Measurements from ENCODE around the gene BICC1. TPM values are rescaled to one million over a fixed set of nuclear protein-coding genes. Genes with fewer than 3 reads are reported as not detected.

BICC1 gene
- total RNA-seq, 3 donors from 2014 or later: not detected

DNA sequence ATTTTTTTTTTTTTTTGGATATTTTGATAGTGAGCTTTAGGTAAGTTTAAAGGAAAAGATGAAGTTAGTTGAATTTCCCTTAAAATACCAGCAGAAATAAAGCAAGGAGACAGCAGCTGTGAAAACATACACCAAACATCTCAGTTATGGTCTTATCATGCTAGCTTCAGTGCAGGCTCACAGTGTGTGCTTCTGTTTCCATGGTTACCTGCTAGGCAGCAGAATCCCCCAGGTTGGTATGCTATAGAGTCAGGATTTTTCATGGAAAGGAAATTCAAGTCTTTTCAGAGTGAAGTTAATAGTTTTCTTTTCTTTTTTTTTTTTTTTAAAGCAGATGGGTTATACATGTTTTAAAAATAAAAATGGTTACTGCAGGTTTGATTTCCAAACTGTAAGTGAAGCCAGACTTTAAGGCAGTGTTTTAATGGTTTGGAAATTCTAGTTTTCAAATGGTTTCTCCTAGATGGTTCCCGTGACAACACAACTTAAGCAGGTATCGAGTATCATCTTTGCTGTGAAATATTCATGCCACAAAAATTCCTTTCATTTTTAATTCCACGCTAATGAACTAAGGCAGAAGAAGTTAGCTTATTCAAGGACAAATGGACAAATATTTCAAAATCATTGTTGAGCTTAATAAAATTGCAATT lies 230.9 kb downstream of the BICC1 start:
- no peak for ATAC-seq
- no peaks in the 10 kb centered on the region for H3K27me3 Mint-ChIP-seq (ENCODE audit: low read depth)

DNA sequence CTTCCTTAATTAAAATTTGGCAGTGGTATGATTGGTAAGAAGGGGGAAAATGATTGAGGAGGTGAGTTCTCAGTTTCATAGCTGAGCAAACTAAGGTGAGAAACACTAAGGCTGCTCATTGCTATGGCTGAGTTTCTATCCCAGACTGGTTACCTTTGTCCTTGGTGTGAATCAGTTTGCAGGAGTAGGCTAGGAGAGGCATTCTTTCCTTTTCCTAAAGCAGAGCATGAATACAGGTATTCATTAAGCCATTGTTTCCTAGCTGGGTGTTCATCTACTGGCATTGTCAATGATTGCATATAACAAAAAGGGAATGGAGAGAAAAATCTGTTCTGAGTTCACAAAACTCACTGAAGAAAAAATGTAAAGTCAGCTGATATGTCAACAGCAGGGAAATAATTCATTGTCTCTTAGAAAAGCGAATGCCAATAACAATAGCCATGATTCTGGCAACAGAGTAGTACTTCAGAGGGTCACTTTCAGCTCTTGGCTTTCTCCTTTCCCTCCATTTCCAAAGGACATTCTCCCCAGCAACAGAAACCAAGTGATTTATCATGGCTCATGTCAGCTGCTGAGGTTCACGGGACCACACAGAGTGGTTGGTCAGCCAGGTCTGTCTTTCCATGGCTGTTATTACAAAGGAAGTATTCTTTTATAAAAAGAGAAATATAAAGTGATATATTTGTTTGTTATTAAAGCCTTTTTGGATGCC lies 234.0 kb downstream of the BICC1 start:
- Mint-ChIP-seq H3K4me1 (ENCODE audit: low read depth) (no peaks in the 10 kb centered on the region), H3K27me3 (ENCODE audit: low read depth) (no peaks in the 10 kb centered on the region), H3K4me3 (no peak overlapping the region), H3K9me3 (no peaks in the 10 kb centered on the region), H3K36me3 (ENCODE audit: insufficient read depth) (no peaks in the 10 kb centered on the region)
- DNase-seq: no peak
- no peak for ATAC-seq

More for the DNA sequence above, 230.9 kb downstream of the BICC1 start:
- H3K4me1 Mint-ChIP-seq (ENCODE audit: low read depth): no peaks in the 10 kb centered on the region
- no peak overlapping the region for H3K4me3 Mint-ChIP-seq
- H3K36me3 Mint-ChIP-seq (ENCODE audit: insufficient read depth): no peaks in the 10 kb centered on the region
- no peaks in the 10 kb centered on the region for H3K9me3 Mint-ChIP-seq
- no peak for DNase-seq

GRCh38 chr10:58747687-58748086 lies 235.0 kb downstream of the BICC1 start:
- DNase-seq (no peak), ATAC-seq (no peak)
- Mint-ChIP-seq H3K27me3 (ENCODE audit: low read depth) (no peaks in the 10 kb centered on the region), H3K36me3 (ENCODE audit: insufficient read depth) (no peaks in the 10 kb centered on the region), H3K4me3 (no peak overlapping the region), H3K9me3 (no peaks in the 10 kb centered on the region), H3K4me1 (ENCODE audit: low read depth) (no peaks in the 10 kb centered on the region)

- no peaks in the 10 kb centered on the region for H3K4me1 Mint-ChIP-seq (ENCODE audit: low read depth)
- H3K9me3 Mint-ChIP-seq: no peaks in the 10 kb centered on the region
- H3K27me3 Mint-ChIP-seq (ENCODE audit: low read depth): no peaks in the 10 kb centered on the region
- ATAC-seq: no peak
- H3K36me3 Mint-ChIP-seq (ENCODE audit: insufficient read depth): no peaks in the 10 kb centered on the region
- no peak for DNase-seq
- no peak overlapping the region for H3K4me3 Mint-ChIP-seq
Measured at GRCh38 chr10:58752665-58753064, 240.0 kb downstream of the BICC1 start.

DNA sequence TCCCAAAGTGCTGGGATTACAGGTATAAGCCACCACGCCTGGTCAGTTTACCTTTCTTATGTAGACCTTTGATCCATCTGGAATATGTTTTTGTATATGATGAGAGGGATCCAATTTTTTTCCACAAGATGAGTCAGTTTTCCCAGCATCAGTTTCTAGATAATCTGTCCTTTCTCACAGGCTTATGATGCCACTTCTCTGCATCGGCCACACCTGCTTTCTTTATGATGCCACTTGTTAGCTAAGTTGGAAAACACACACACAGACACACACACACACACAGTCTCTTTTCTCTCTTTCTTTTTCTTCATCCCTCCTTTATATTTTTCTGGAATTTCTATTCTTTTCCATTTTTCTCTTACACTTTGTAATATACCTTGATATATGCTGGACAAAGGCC lies 240.8 kb downstream of the BICC1 start:
- no peak overlapping the region for H3K4me3 Mint-ChIP-seq
- H3K4me1 Mint-ChIP-seq (ENCODE audit: low read depth): no peaks in the 10 kb centered on the region
- DNase-seq (no peak), ATAC-seq (no peak)
- H3K9me3 Mint-ChIP-seq: no peaks in the 10 kb centered on the region
- H3K36me3 Mint-ChIP-seq (ENCODE audit: insufficient read depth): no peaks in the 10 kb centered on the region
- H3K27me3 Mint-ChIP-seq (ENCODE audit: low read depth): no peaks in the 10 kb centered on the region

DNA sequence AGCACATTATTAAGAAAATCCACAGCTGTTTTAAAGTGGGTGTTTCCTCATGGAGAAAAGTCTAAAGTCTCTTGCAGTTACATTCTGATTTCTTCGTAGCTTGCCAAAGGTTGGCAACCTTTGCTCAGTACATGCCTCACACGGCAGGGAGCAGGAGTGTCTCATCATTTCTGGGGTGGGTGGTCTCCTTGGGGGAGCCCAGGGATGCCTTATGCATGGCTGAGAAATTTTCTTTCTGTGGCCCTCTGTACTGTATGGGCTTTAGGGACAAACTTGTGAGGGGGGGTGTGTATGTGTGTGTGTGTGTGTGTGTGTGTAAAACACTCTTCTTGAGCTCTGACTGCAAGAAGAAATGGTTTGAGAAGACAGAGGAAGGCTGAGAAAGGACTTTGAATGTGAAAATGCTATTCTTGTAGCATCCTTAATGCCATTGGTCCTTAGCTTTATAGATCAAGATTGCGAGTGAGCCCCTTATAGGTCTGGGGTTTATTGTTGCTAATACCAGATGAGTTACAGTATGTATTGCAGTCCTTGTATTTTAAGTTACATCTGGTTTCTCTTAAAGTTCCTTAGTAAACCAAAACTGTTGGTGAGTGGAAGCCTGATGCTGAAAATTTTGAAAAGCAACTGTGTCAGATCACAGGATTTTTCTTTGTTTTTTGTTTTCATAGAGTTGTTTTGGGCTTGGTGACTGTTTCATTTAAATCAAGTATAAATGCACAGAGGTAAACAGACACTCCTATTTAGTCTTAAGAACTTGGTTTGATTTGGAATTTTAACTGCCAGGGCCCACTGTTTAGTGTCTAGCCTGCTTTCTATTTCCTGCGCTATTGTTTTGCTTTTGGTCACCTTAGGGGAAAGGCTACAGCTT lies 242.0 kb downstream of the BICC1 start:
- no peaks in the 10 kb centered on the region for H3K9me3 Mint-ChIP-seq
- DNase-seq (no peak), ATAC-seq (no peak)
- H3K4me1 Mint-ChIP-seq (ENCODE audit: low read depth): no peaks in the 10 kb centered on the region
- H3K27me3 Mint-ChIP-seq (ENCODE audit: low read depth): no peaks in the 10 kb centered on the region
- no peak overlapping the region for H3K4me3 Mint-ChIP-seq
- no peaks in the 10 kb centered on the region for H3K36me3 Mint-ChIP-seq (ENCODE audit: insufficient read depth)

DNA sequence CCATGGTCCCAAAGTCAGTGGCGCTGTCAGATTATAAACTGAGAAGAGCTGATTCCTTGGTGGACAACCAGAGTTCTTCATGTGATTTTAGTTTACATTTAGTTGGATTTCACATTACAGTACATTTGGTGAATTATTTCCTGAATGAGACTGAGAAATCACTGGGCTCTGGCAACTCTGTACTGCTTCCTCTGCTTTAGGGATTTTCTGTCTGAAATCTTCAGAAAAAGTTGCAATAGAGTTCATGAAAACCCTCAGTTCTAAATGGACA lies 242.6 kb downstream of the BICC1 start:
- no peaks in the 10 kb centered on the region for H3K27me3 Mint-ChIP-seq (ENCODE audit: low read depth)
- no peaks in the 10 kb centered on the region for H3K9me3 Mint-ChIP-seq
- ATAC-seq (no peak), DNase-seq (no peak)
- no peak overlapping the region for H3K4me3 Mint-ChIP-seq
- no peaks in the 10 kb centered on the region for H3K36me3 Mint-ChIP-seq (ENCODE audit: insufficient read depth)
- no peaks in the 10 kb centered on the region for H3K4me1 Mint-ChIP-seq (ENCODE audit: low read depth)

DNA sequence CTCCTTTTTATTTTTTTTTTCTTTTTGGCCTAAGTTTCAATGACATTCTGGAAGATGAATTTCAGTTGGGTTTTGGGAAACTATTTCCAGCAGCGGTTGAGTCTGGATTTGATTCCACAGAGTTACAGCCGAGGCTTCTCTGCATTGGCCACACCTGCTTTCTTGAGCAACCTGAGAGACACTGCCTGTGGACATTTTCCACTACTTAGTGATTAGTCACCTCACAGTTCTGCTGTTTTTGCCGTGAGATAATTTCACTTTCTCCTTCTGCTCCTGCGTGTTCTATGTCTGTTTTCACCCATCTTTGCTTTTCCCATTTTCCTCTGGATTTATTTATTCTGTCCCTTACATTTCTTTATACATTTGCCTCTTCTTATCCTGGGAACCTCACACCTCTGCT lies 243.0 kb downstream of the BICC1 start:
- ATAC-seq (no peak), DNase-seq (no peak)
- Mint-ChIP-seq H3K4me3 (no peak overlapping the region), H3K27me3 (ENCODE audit: low read depth) (no peaks in the 10 kb centered on the region), H3K4me1 (ENCODE audit: low read depth) (no peaks in the 10 kb centered on the region), H3K36me3 (ENCODE audit: insufficient read depth) (no peaks in the 10 kb centered on the region), H3K9me3 (no peaks in the 10 kb centered on the region)

- Mint-ChIP-seq H3K27me3 (ENCODE audit: low read depth) (no peaks in the 10 kb centered on the region), H3K4me1 (ENCODE audit: low read depth) (no peaks in the 10 kb centered on the region), H3K36me3 (ENCODE audit: insufficient read depth) (no peaks in the 10 kb centered on the region), H3K4me3 (no peak overlapping the region), H3K9me3 (no peaks in the 10 kb centered on the region)
- ATAC-seq (no peak), DNase-seq (no peak)
Measured at GRCh38 chr10:58756130-58756719, 243.6 kb downstream of the BICC1 start.

DNA sequence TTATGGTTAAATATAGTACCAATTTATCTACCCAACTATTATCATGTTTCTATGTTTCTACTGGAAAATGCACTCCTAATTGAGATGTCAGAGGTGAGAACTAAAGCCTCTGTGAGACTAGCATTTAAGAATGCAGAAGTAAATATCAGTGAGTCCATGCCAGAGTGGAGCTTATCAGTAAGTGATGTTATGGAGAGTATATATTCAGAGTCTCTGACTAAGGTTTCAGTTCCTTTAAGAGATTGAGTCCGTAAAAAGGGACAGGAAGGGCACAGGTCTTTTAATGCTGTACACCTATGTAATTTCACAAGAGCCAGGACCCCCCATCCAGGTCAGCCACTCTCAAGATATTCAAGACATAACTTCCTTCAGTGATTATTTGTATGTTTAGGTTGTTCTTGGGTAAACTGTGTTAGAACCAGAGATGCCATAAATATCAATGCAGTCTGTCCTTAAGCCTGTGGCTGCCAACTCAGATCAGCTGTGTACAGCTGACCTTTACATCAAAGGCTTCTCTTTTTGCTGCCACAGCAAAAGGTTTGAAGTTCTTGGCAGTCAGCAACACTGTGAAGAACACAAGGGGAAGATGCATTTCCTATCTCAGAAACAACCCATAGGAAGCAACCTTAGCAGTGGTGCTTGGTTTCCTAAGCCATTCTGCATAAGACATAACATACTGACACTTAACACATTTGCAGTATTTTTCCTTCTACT lies 244.8 kb downstream of the BICC1 start:
- ATAC-seq: no peak
- DNase-seq: no peak

GRCh38 chr10:58758321-58758720 lies 245.6 kb downstream of the BICC1 start:
- ATAC-seq: no peak
- Mint-ChIP-seq H3K4me3 (no peak overlapping the region), H3K27me3 (ENCODE audit: low read depth) (no peaks in the 10 kb centered on the region), H3K9me3 (no peaks in the 10 kb centered on the region), H3K36me3 (ENCODE audit: insufficient read depth) (no peaks in the 10 kb centered on the region), H3K4me1 (ENCODE audit: low read depth) (no peaks in the 10 kb centered on the region)
- DNase-seq: no peak

More for the DNA sequence above, 244.8 kb downstream of the BICC1 start:
- Mint-ChIP-seq H3K36me3 (ENCODE audit: insufficient read depth) (no peaks in the 10 kb centered on the region), H3K9me3 (no peaks in the 10 kb centered on the region), H3K4me3 (no peak overlapping the region), H3K4me1 (ENCODE audit: low read depth) (no peaks in the 10 kb centered on the region), H3K27me3 (ENCODE audit: low read depth) (no peaks in the 10 kb centered on the region)

- Mint-ChIP-seq H3K27me3 (ENCODE audit: low read depth) (no peaks in the 10 kb centered on the region), H3K4me1 (ENCODE audit: low read depth) (no peaks in the 10 kb centered on the region), H3K4me3 (no peak overlapping the region), H3K36me3 (ENCODE audit: insufficient read depth) (no peaks in the 10 kb centered on the region), H3K9me3 (peaks cover 8% of the 10 kb centered on the region)
- DNase-seq (no peak), ATAC-seq (no peak)
Measured at GRCh38 chr10:58764087-58764747, 251.5 kb downstream of the BICC1 start.

GRCh38 chr10:58765910-58766309 lies 253.2 kb downstream of the BICC1 start:
- H3K9me3 Mint-ChIP-seq: peaks cover 8% of the 10 kb centered on the region
- no peak for ATAC-seq
- H3K27me3 Mint-ChIP-seq (ENCODE audit: low read depth): no peaks in the 10 kb centered on the region
- no peaks in the 10 kb centered on the region for H3K4me1 Mint-ChIP-seq (ENCODE audit: low read depth)
- H3K36me3 Mint-ChIP-seq (ENCODE audit: insufficient read depth): no peaks in the 10 kb centered on the region
- DNase-seq: no peak
- no peak overlapping the region for H3K4me3 Mint-ChIP-seq

DNA sequence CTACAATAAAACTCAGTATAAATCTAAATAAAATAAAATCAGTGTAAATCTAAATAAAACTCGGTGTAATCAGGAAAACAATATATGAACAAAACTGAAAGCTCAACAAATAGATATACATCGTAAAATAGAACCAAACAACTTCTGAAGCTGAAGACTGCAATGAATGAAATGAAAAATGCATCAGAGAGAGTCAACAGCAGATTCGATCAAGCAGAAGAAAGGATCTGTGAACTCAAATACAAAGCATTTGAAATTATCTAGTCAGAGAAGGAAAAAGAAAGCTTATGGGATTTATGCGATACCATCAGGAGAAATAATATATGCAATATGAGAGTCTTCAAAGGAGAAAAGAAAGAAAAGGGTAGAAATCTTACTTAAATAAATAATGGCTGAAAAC lies 255.0 kb downstream of the BICC1 start:
- no peaks in the 10 kb centered on the region for H3K4me1 Mint-ChIP-seq (ENCODE audit: low read depth)
- H3K9me3 Mint-ChIP-seq: peaks cover 8% of the 10 kb centered on the region
- H3K4me3 Mint-ChIP-seq: no peak overlapping the region
- no peaks in the 10 kb centered on the region for H3K27me3 Mint-ChIP-seq (ENCODE audit: low read depth)
- ATAC-seq (no peak), DNase-seq (no peak)
- no peaks in the 10 kb centered on the region for H3K36me3 Mint-ChIP-seq (ENCODE audit: insufficient read depth)

Measured in activated T-cell treated with anti-CD3 and anti-CD28 coated beads, Interleukin-2, amount 50 U/mL, for 4 hours (primary cell).